ENCODE measurements around the gene COL13A1. TPM values are rescaled to one million over a fixed set of nuclear protein-coding genes. Genes with fewer than 3 reads are reported as not detected.

COL13A1 gene
- total and polyA plus RNA-seq, 4 donors, result 0.17 to 0.47 (median 0.18) TPM

GRCh38 chr10:69810097-69810496 is 8.4 kb downstream of the COL13A1 start:
- Histone ChIP-seq H3K4me3 (ENCODE audit: low read depth in 1 of 3, low read length in 3 of 3) (no peak overlapping the region), H3K27me3 (ENCODE audit: control insufficient read depth in 4 of 4, insufficient read depth in 4 of 4, low read length in 3 of 4) (no peaks in the 10 kb centered on the region), H3K4me1 (ENCODE audit: control insufficient read depth in 4 of 4, insufficient read depth in 4 of 4, low read length in 3 of 4) (no peaks in the 10 kb centered on the region), H3K27ac (ENCODE audit: low read depth in 1 of 2, low read length in 2 of 2) (no peak overlapping the region), H3K36me3 (ENCODE audit: control insufficient read depth in 4 of 4, insufficient read depth in 3 of 4, low read depth in 1 of 4, low read length in 3 of 4) (no peaks in the 10 kb centered on the region), H3K9ac (ENCODE audit: low read depth in 1 of 2, low read length in 2 of 2) (no peak overlapping the region), H3K9me3 (ENCODE audit: control insufficient read depth in 4 of 4, low read length in 3 of 4) (no peaks in the 10 kb centered on the region)
- no peak for DNase-seq (ENCODE audit: low spot score)
- TF ChIP-seq ATF3 (IDR thresholded peaks at IDR 0.05) (no peak), HNF4G (IDR thresholded peaks at IDR 0.05) (no peak), HNF4A (conservative IDR thresholded peaks at IDR 0.05) (no peak), FOXA1 (IDR thresholded peaks at IDR 0.05) (no peak), RXRA (IDR thresholded peaks at IDR 0.05) (no peak), NR2F2 (IDR thresholded peaks at IDR 0.05) (no peak), SP1 (IDR thresholded peaks at IDR 0.05) (no peak), RAD21 (IDR thresholded peaks at IDR 0.05) (no peak), EGR1 (IDR thresholded peaks at IDR 0.05; ENCODE audit: low read depth in 2 of 2) (no peak), FOXA2 (IDR thresholded peaks at IDR 0.05) (no peak), JUND (IDR thresholded peaks at IDR 0.05) (no peak), TAF1 (conservative IDR thresholded peaks at IDR 0.05) (no peak), MAX (IDR thresholded peaks at IDR 0.05) (no peak)
- TF ChIP-seq, protein P1, sequence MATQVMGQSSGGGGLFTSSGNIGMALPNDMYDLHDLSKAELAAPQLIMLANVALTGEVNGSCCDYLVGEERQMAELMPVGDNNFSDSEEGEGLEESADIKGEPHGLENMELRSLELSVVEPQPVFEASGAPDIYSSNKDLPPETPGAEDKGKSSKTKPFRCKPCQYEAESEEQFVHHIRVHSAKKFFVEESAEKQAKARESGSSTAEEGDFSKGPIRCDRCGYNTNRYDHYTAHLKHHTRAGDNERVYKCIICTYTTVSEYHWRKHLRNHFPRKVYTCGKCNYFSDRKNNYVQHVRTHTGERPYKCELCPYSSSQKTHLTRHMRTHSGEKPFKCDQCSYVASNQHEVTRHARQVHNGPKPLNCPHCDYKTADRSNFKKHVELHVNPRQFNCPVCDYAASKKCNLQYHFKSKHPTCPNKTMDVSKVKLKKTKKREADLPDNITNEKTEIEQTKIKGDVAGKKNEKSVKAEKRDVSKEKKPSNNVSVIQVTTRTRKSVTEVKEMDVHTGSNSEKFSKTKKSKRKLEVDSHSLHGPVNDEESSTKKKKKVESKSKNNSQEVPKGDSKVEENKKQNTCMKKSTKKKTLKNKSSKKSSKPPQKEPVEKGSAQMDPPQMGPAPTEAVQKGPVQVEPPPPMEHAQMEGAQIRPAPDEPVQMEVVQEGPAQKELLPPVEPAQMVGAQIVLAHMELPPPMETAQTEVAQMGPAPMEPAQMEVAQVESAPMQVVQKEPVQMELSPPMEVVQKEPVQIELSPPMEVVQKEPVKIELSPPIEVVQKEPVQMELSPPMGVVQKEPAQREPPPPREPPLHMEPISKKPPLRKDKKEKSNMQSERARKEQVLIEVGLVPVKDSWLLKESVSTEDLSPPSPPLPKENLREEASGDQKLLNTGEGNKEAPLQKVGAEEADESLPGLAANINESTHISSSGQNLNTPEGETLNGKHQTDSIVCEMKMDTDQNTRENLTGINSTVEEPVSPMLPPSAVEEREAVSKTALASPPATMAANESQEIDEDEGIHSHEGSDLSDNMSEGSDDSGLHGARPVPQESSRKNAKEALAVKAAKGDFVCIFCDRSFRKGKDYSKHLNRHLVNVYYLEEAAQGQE (IDR thresholded peaks at IDR 0.05), result no peak
- WGBS, result 90% methylated on average over 9 of the region's 9 CpGs

- Histone ChIP-seq H3K27ac (ENCODE audit: low read depth in 1 of 2, low read length in 2 of 2) (no peak overlapping the region), H3K9ac (ENCODE audit: low read depth in 1 of 2, low read length in 2 of 2) (no peak overlapping the region), H3K4me3 (ENCODE audit: low read depth in 1 of 3, low read length in 3 of 3) (no peak overlapping the region), H3K4me1 (ENCODE audit: control insufficient read depth in 4 of 4, insufficient read depth in 4 of 4, low read length in 3 of 4) (no peaks in the 10 kb centered on the region), H3K9me3 (ENCODE audit: control insufficient read depth in 4 of 4, low read length in 3 of 4) (no peaks in the 10 kb centered on the region), H3K27me3 (ENCODE audit: control insufficient read depth in 4 of 4, insufficient read depth in 4 of 4, low read length in 3 of 4) (no peaks in the 10 kb centered on the region), H3K36me3 (ENCODE audit: control insufficient read depth in 4 of 4, insufficient read depth in 3 of 4, low read depth in 1 of 4, low read length in 3 of 4) (no peaks in the 10 kb centered on the region)
- 92% methylated on average over 12 of the region's 12 CpGs for WGBS
- DNase-seq (ENCODE audit: low spot score), result no peak
- no peak for TF ChIP-seq GABPA (IDR thresholded peaks at IDR 0.05 in 1 of 2, conservative IDR thresholded peaks at IDR 0.05 in 1 of 2)
- TF ChIP-seq HNF4G (IDR thresholded peaks at IDR 0.05), result no peak
- TF ChIP-seq JUND (IDR thresholded peaks at IDR 0.05), result no peak
- TF ChIP-seq EGR1 (IDR thresholded peaks at IDR 0.05; ENCODE audit: low read depth in 2 of 2), result no peak
- no peak for TF ChIP-seq RAD21 (IDR thresholded peaks at IDR 0.05)
These were observed 9.1 kb downstream of the COL13A1 start for GRCh38 chr10:69810675-69811397.

DNA sequence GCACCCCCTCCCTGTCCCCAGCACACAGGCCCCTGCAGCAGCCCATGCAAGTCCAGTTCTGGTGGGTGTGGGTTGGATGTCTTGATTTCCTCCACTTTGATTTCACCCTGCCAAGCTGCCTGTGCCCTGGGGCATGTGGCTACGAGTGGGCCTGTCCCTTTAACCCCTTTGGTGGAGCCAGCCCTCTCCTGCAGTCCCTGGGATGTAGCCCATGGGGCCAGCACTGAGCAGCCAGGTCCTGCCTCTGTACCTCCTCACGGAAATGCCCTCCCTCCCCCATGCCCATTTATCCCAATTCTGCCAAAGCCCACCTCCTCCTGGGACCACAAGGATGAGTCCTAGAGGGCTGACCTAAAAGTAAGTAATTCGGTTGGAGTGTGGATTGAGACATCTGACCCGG is 11.9 kb downstream of the COL13A1 start:
- WGBS, result 86% methylated on average over 4 of the region's 4 CpGs
- H3K4me1 ChIP-seq (ENCODE audit: control insufficient read depth in 4 of 4, insufficient read depth in 4 of 4, low read length in 3 of 4), result no peaks in the 10 kb centered on the region
- DNase-seq (ENCODE audit: low spot score), result no peak
- TF ChIP-seq, protein P2, sequence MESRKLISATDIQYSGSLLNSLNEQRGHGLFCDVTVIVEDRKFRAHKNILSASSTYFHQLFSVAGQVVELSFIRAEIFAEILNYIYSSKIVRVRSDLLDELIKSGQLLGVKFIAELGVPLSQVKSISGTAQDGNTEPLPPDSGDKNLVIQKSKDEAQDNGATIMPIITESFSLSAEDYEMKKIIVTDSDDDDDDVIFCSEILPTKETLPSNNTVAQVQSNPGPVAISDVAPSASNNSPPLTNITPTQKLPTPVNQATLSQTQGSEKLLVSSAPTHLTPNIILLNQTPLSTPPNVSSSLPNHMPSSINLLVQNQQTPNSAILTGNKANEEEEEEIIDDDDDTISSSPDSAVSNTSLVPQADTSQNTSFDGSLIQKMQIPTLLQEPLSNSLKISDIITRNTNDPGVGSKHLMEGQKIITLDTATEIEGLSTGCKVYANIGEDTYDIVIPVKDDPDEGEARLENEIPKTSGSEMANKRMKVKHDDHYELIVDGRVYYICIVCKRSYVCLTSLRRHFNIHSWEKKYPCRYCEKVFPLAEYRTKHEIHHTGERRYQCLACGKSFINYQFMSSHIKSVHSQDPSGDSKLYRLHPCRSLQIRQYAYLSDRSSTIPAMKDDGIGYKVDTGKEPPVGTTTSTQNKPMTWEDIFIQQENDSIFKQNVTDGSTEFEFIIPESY (IDR thresholded peaks at IDR 0.05), result no peak
- TF ChIP-seq GABPA (IDR thresholded peaks at IDR 0.05 in 1 of 2, conservative IDR thresholded peaks at IDR 0.05 in 1 of 2) (no peak), YY1 (IDR thresholded peaks at IDR 0.05) (no peak), HNF4G (IDR thresholded peaks at IDR 0.05) (no peak), SP1 (IDR thresholded peaks at IDR 0.05) (no peak), RXRA (IDR thresholded peaks at IDR 0.05) (no peak), ATF3 (IDR thresholded peaks at IDR 0.05) (no peak), EGR1 (IDR thresholded peaks at IDR 0.05; ENCODE audit: low read depth in 2 of 2) (no peak), CTCF (IDR thresholded peaks at IDR 0.05; ENCODE audit: low read depth, low read length, missing input control) (no peak), HNF4A (conservative IDR thresholded peaks at IDR 0.05) (no peak)

More for the DNA sequence above, 11.9 kb downstream of the COL13A1 start:
- no peaks in the 10 kb centered on the region for H3K9me3 ChIP-seq (ENCODE audit: control insufficient read depth in 4 of 4, low read length in 3 of 4)
- H3K4me3 ChIP-seq (ENCODE audit: low read depth in 1 of 3, low read length in 3 of 3), result no peak overlapping the region
- H3K9ac ChIP-seq (ENCODE audit: low read depth in 1 of 2, low read length in 2 of 2), result no peak overlapping the region
- H3K27ac ChIP-seq (ENCODE audit: low read depth in 1 of 2, low read length in 2 of 2), result no peak overlapping the region
- no peaks in the 10 kb centered on the region for H3K36me3 ChIP-seq (ENCODE audit: control insufficient read depth in 4 of 4, insufficient read depth in 3 of 4, low read depth in 1 of 4, low read length in 3 of 4)
- H3K27me3 ChIP-seq (ENCODE audit: control insufficient read depth in 4 of 4, insufficient read depth in 4 of 4, low read length in 3 of 4), result no peaks in the 10 kb centered on the region
